Measurements from ENCODE around the gene ATP5MK. TPM values are rescaled to one million over a fixed set of nuclear protein-coding genes. Genes with fewer than 3 reads are reported as not detected.
A peak's percentile ranks its signal among the peaks of the same experiment; 100 is the strongest.

The ATP5MK gene
- total RNA-seq, 2 donors from 2014 or later = 360 to 396 TPM

DNA sequence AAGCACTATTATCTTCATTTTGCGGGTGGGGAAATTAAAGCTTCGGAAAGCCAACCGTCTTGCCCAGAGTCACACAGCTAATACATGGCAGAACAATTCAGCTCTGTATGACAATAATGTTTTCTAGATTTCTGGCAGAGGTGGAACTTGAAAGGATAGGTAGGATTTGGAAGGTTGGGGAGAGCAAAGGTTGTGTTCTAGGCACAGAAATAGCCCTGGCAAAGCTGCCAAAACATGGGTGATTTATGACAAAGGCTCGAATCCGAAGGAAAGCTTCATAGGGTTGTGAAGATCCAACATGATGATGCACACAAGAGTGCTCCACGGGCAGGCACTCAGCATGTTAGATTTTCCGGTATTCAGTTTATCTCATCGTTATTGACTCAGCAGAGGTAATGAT, 19.3 kb upstream of the ATP5MK start:
- H3K4me1 ChIP-seq (ENCODE audit: control insufficient read depth, insufficient read depth, low read length) = no peaks in the 10 kb centered on the region
- DNase-seq = no peak
- TF ChIP-seq, protein P1, sequence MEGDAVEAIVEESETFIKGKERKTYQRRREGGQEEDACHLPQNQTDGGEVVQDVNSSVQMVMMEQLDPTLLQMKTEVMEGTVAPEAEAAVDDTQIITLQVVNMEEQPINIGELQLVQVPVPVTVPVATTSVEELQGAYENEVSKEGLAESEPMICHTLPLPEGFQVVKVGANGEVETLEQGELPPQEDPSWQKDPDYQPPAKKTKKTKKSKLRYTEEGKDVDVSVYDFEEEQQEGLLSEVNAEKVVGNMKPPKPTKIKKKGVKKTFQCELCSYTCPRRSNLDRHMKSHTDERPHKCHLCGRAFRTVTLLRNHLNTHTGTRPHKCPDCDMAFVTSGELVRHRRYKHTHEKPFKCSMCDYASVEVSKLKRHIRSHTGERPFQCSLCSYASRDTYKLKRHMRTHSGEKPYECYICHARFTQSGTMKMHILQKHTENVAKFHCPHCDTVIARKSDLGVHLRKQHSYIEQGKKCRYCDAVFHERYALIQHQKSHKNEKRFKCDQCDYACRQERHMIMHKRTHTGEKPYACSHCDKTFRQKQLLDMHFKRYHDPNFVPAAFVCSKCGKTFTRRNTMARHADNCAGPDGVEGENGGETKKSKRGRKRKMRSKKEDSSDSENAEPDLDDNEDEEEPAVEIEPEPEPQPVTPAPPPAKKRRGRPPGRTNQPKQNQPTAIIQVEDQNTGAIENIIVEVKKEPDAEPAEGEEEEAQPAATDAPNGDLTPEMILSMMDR (conservative IDR thresholded peaks at IDR 0.05) = no peak
- no peaks in the 10 kb centered on the region for H3K27me3 ChIP-seq (ENCODE audit: control insufficient read depth, insufficient read depth, low read length, poor library complexity, severe bottlenecking)
- H3K36me3 ChIP-seq (ENCODE audit: control insufficient read depth, insufficient read depth, low read length) = peaks cover 91% of the 10 kb centered on the region
- H3K9ac ChIP-seq (ENCODE audit: extremely low read depth, low read length, poor library complexity, severe bottlenecking) = no peak overlapping the region
- H3K9me3 ChIP-seq (ENCODE audit: control insufficient read depth, low read length) = no peaks in the 10 kb centered on the region
- Mint-ChIP-seq H3K4me1 (no peaks in the 10 kb centered on the region), H3K27ac (no peak overlapping the region), H3K36me3 (ENCODE audit: low read depth) (peaks cover 79% of the 10 kb centered on the region), H3K4me3 (no peak overlapping the region), H3K27me3 (ENCODE audit: insufficient read depth) (no peaks in the 10 kb centered on the region), H3K9me3 (no peaks in the 10 kb centered on the region)
- 92 to 96% methylated on average over 5 to 8 of the region's 8 CpGs for WGBS, 2 experiments (ENCODE audit: insufficient coverage in 1 of 2, insufficient read length in 1 of 2)
- no peak overlapping the region for H3K27ac ChIP-seq (ENCODE audit: low read depth, low read length)
- H3K4me3 ChIP-seq (ENCODE audit: low read length) = no peak overlapping the region

DNA sequence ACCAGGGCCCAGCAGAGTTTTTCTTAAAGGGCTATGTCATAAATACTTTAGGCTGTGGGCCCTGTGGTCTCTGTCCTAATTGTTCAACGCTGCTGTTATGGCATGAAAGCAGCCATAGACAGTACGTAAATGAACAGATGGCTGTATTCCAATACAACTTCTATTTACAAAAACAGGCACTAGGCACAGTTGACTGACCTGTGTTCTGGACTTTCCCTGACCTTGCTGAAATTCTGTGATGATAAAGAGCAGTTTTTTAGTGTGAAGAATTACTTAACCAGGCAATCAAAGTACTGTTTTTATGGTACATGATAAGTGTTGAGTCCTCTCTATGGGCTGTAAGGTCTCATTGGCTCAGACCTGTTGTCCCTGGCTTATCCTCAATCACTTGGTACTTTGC, 17.3 kb upstream of the ATP5MK start:
- H3K27me3 Mint-ChIP-seq (ENCODE audit: insufficient read depth) = no peaks in the 10 kb centered on the region
- Histone ChIP-seq H3K4me3 (ENCODE audit: low read length) (no peak overlapping the region), H3K27me3 (ENCODE audit: control insufficient read depth, insufficient read depth, low read length, poor library complexity, severe bottlenecking) (no peaks in the 10 kb centered on the region), H3K4me1 (ENCODE audit: control insufficient read depth, insufficient read depth, low read length) (no peaks in the 10 kb centered on the region), H3K36me3 (ENCODE audit: control insufficient read depth, insufficient read depth, low read length) (peaks cover 87% of the 10 kb centered on the region), H3K27ac (ENCODE audit: low read depth, low read length) (no peak overlapping the region), H3K9ac (ENCODE audit: extremely low read depth, low read length, poor library complexity, severe bottlenecking) (no peak overlapping the region), H3K9me3 (ENCODE audit: control insufficient read depth, low read length) (no peaks in the 10 kb centered on the region)
- no peak overlapping the region for H3K4me3 Mint-ChIP-seq
- 94 to 100% methylated on average over 2 of the region's 2 CpGs for WGBS, 2 experiments (ENCODE audit: insufficient coverage in 1 of 2, insufficient read length in 1 of 2)
- no peaks in the 10 kb centered on the region for H3K9me3 Mint-ChIP-seq
- H3K36me3 Mint-ChIP-seq (ENCODE audit: low read depth) = peaks cover 78% of the 10 kb centered on the region
- TF ChIP-seq, protein P1 (conservative IDR thresholded peaks at IDR 0.05) = no peak
- no peak overlapping the region for H3K27ac Mint-ChIP-seq
- DNase-seq = no peak
- H3K4me1 Mint-ChIP-seq = no peaks in the 10 kb centered on the region

DNA sequence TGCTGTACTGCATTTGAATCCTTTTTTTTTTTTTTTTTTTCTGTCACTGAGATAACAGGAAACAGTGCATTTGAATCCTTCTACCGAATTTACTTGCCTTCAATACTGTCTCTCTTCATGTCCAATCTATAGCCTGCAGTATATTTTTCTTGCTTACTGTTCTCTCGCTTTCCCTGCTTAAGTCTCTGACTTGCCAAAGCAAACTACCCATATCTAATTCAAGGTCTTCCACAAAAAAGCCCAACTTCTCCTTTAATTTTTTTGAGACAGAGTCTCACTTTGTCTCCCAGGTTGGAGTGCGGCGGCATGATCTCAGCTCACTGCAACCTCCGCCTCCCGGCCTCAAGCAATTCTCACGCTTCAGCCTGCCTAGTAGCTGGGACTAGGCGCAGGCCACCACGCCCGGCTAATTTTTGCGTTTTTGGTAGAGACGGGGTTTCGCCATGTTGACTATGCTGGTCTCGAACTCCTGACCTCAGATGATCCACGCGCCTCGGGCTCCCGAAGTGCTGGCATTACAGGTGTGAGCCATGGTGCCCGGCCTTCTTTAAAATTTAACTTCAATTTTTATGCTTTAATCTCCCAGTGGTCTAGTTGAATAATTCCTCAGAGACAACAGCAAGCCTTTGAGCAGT, 1.0 kb upstream of the ATP5MK start:
- Mint-ChIP-seq H3K36me3 (ENCODE audit: low read depth) (peaks cover 52% of the 10 kb centered on the region), H3K4me3 (peak overlapping the region; percentile 99), H3K4me1 (peaks cover 19% of the 10 kb centered on the region), H3K27me3 (ENCODE audit: insufficient read depth) (no peaks in the 10 kb centered on the region), H3K27ac (peak overlapping the region; percentile 97), H3K9me3 (no peaks in the 10 kb centered on the region)
- peak overlapping the region; percentile 91 for H3K9ac ChIP-seq (ENCODE audit: extremely low read depth, low read length, poor library complexity, severe bottlenecking)
- no peaks in the 10 kb centered on the region for H3K27me3 ChIP-seq (ENCODE audit: control insufficient read depth, insufficient read depth, low read length, poor library complexity, severe bottlenecking)
- DNase-seq = no peak
- H3K36me3 ChIP-seq (ENCODE audit: control insufficient read depth, insufficient read depth, low read length) = peaks cover 56% of the 10 kb centered on the region
- H3K9me3 ChIP-seq (ENCODE audit: control insufficient read depth, low read length) = no peaks in the 10 kb centered on the region
- TF ChIP-seq, protein P1 (conservative IDR thresholded peaks at IDR 0.05) = no peak
- H3K27ac ChIP-seq (ENCODE audit: low read depth, low read length) = no peak overlapping the region
- 74 to 76% methylated on average over 19 of the region's 19 CpGs for WGBS, 2 experiments (ENCODE audit: insufficient coverage in 1 of 2, insufficient read length in 1 of 2)
- H3K4me1 ChIP-seq (ENCODE audit: control insufficient read depth, insufficient read depth, low read length) = peaks cover 3% of the 10 kb centered on the region
- peak overlapping the region; percentile 92 for H3K4me3 ChIP-seq (ENCODE audit: low read length)
